HG02840 (cell line): ENCODE measurements around the gene RFTN1.

Experiments
- ATAC-seq: cut with Tn5 transposase; IDR thresholded peaks from one replicate; pipeline ENCODE4 v1.9.1; 2021; ENCODE audit warnings: mild to moderate bottlenecking, moderate library complexity, moderate number of reproducible peaks; ENCODE audit not compliant: unreplicated experiment, low FRiP score

Gene RFTN1

GRCh38 chr3:16472593-16472992 lies 40.9 kb downstream of the RFTN1 start:
- no peak for ATAC-seq

GRCh38 chr3:16471897-16472296 lies 41.6 kb downstream of the RFTN1 start:
- no peak for ATAC-seq

GRCh38 chr3:16470590-16470989 lies 42.9 kb downstream of the RFTN1 start:
- ATAC-seq: no peak

- ATAC-seq: no peak
These were observed 45.0 kb downstream of the RFTN1 start for GRCh38 chr3:16468336-16469098.

- ATAC-seq: no peak
These were observed 45.5 kb downstream of the RFTN1 start for GRCh38 chr3:16468002-16468335.

- ATAC-seq: peak; percentile 82
These were observed 46.1 kb downstream of the RFTN1 start for GRCh38 chr3:16467393-16467792.

- ATAC-seq: no peak
These were observed 46.7 kb downstream of the RFTN1 start for GRCh38 chr3:16466822-16467221.

- ATAC-seq: no peak
These were observed 48.9 kb downstream of the RFTN1 start for GRCh38 chr3:16464511-16465148.

GRCh38 chr3:16463914-16464313 lies 49.6 kb downstream of the RFTN1 start:
- no peak for ATAC-seq

- ATAC-seq: no peak
These were observed 50.4 kb downstream of the RFTN1 start for GRCh38 chr3:16463119-16463518.

- ATAC-seq: no peak
These were observed 50.8 kb downstream of the RFTN1 start for GRCh38 chr3:16462679-16463078.

GRCh38 chr3:16461463-16462245 lies 51.8 kb downstream of the RFTN1 start:
- ATAC-seq: no peak

- no peak for ATAC-seq
These were observed 52.6 kb downstream of the RFTN1 start for GRCh38 chr3:16460886-16461285.

GRCh38 chr3:16460273-16460672 lies 53.2 kb downstream of the RFTN1 start:
- ATAC-seq: no peak

GRCh38 chr3:16456784-16457415 lies 56.6 kb downstream of the RFTN1 start:
- ATAC-seq: no peak

GRCh38 chr3:16455966-16456365 lies 57.5 kb downstream of the RFTN1 start:
- no peak for ATAC-seq

- ATAC-seq: no peak
These were observed 58.5 kb downstream of the RFTN1 start for GRCh38 chr3:16455001-16455400.

GRCh38 chr3:16452261-16452660 lies 61.2 kb downstream of the RFTN1 start:
- no peak for ATAC-seq

GRCh38 chr3:16449369-16449768 lies 64.1 kb downstream of the RFTN1 start:
- no peak for ATAC-seq

- no peak for ATAC-seq
These were observed 64.8 kb downstream of the RFTN1 start for GRCh38 chr3:16448639-16449070.

- no peak for ATAC-seq
These were observed 66.4 kb downstream of the RFTN1 start for GRCh38 chr3:16447135-16447534.
